ENCODE results near the gene ACTA2. TPM values are rescaled to one million over a fixed set of nuclear protein-coding genes. Genes with fewer than 3 reads are reported as not detected.

Gene ACTA2
- total and polyA plus RNA-seq, 4 donors: 13.2 to 182 (median 73.6) TPM

GRCh38 chr10:88889559-88890337 is 62.8 kb downstream of the ACTA2 start (continued):
- TF ChIP-seq CTCF (IDR thresholded peaks at IDR 0.05; ENCODE audit: low read depth, low read length, missing input control): no peak
- no peak for TF ChIP-seq FOXA2 (IDR thresholded peaks at IDR 0.05)
- no peak for TF ChIP-seq HNF4G (IDR thresholded peaks at IDR 0.05)
- TF ChIP-seq REST (IDR thresholded peaks at IDR 0.05): no peak

- Histone ChIP-seq H3K27ac (ENCODE audit: low read depth in 1 of 2, low read length in 2 of 2) (no peak overlapping the region), H3K27me3 (ENCODE audit: control insufficient read depth in 4 of 4, insufficient read depth in 4 of 4, low read length in 3 of 4) (no peaks in the 10 kb centered on the region), H3K9me3 (ENCODE audit: control insufficient read depth in 4 of 4, low read length in 3 of 4) (no peaks in the 10 kb centered on the region), H3K4me1 (ENCODE audit: control insufficient read depth in 4 of 4, insufficient read depth in 4 of 4, low read length in 3 of 4) (no peaks in the 10 kb centered on the region), H3K4me3 (ENCODE audit: low read depth in 1 of 3, low read length in 3 of 3) (no peak overlapping the region), H3K9ac (ENCODE audit: low read depth in 1 of 2, low read length in 2 of 2) (no peak overlapping the region), H3K36me3 (ENCODE audit: control insufficient read depth in 4 of 4, insufficient read depth in 3 of 4, low read depth in 1 of 4, low read length in 3 of 4) (no peaks in the 10 kb centered on the region)
- no peak for TF ChIP-seq NR2F2 (IDR thresholded peaks at IDR 0.05)
- no peak for TF ChIP-seq JUND (IDR thresholded peaks at IDR 0.05)
- no peak for TF ChIP-seq HNF4G (IDR thresholded peaks at IDR 0.05)
- TF ChIP-seq ATF3 (IDR thresholded peaks at IDR 0.05): no peak
- TF ChIP-seq SP1 (IDR thresholded peaks at IDR 0.05): no peak
- TF ChIP-seq FOXA1 (IDR thresholded peaks at IDR 0.05): no peak
- TF ChIP-seq RAD21 (IDR thresholded peaks at IDR 0.05): no peak
- TF ChIP-seq TAF1 (conservative IDR thresholded peaks at IDR 0.05): no peak
- TF ChIP-seq REST (IDR thresholded peaks at IDR 0.05): no peak
- no peak for TF ChIP-seq HNF4A (conservative IDR thresholded peaks at IDR 0.05)
- no peak for TF ChIP-seq YY1 (IDR thresholded peaks at IDR 0.05)
- TF ChIP-seq FOXA2 (IDR thresholded peaks at IDR 0.05): no peak
- TF ChIP-seq MAX (IDR thresholded peaks at IDR 0.05): no peak
- no peak for TF ChIP-seq GABPA (IDR thresholded peaks at IDR 0.05 in 1 of 2, conservative IDR thresholded peaks at IDR 0.05 in 1 of 2)
- no peak for TF ChIP-seq CTCF (IDR thresholded peaks at IDR 0.05; ENCODE audit: low read depth, low read length, missing input control)
- DNase-seq (ENCODE audit: low spot score): no peak
These were observed 63.6 kb downstream of the ACTA2 start for GRCh38 chr10:88888810-88889445.
